Measurements from ENCODE around the gene DIO2.

DIO2 gene

DNA sequence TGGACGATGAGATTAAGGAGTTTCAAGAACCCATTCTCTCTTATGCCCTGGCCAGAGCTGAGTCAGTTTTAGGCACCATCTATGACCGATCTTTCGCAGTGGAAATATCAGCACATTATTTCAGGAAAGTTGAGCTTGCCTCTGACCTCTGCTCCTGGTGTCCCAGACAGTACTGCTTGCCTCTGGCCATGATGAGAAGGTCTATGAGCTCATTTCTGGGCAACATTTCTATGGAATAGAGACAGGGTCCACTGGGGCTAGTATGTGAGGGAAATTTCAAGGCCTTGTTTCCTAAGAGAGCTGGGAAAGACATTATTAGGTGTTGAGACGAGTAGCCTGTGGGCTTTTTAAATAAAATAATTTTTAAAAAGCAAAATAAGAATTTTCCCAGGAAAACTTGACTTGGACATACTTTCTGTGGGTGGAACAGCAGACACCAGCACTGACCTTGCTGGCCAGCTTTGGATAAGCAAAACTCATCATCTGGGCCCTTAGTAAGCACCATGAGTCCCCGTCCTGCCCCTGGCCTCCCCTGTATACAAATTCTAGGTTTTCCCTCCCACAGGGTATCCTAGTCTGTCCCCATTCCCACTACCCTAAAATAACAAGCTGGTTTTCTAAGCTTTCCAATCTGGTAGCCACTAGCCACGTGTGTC lies 43.4 kb downstream of the DIO2 start:
- no peak for DNase-seq

DNA sequence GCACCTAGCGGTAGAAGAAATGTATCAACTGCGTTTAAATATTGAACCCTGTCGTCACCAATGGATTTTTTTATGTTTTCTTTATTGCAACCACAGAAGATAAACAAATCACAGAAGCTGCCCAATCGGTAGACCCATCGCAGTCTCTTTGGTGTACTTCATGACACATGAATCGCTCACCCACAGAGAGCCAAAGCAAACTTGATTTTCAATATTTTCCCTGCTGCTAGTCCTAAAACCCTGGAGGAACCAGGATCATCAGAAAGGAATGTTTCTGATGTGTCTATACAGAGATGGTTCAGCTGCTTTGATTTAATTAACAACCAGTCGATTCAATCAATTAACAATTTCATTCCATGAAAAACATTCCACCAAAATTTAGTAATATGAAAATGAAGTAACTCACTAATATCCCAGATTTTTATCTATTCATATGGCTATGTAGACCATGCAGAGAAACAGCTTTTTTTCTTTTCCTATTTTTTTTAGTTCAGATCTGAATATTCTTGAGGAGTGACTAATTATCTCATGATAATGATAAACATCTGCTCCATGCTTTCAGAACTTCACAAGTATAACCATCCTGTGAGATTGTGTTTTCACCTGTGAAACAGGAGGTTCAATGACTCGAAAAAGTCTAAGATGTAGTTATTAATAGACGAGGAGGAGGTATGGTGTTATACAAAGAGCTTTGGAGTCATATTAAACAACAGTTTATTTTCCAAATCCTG lies 46.1 kb downstream of the DIO2 start:
- DNase-seq = no peak

DNA sequence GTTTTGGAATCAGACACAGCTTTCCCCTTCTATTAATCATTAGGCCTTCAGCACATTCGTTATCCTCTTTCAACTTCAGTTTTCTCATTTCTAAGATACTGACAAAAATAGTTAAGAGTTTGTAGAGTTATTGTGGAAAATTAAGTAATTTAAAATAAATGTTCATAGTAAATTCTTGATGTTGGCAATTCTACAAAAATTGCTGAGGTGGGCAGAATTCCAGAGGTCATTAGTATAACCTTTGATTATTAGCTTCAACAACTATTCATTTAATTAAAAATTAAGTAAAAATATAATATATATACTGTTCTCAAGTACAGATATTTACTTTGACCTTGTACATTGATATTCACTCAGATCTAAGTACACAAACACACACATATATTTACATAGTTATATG lies 58.5 kb downstream of the DIO2 start:
- DNase-seq = no peak

DNA sequence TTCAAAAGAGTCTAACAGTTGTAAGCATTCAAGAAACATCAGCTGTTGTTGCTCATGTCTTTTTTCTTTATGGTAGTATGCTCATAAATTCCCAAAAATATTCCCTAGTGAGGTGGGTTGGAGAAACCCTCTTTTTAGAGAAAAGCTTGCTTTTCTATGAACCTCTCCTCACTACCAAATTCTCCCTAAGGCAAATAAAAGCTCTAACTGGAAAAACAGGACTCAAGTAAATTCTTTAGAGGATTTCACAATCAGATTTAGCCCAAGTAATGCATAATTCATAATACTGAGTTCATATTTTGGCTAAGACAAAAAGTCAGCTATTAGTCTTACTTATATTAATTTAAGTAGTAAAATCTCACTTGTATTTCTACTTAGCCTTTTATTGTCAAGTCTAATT lies 59.1 kb downstream of the DIO2 start:
- no peak for DNase-seq

DNA sequence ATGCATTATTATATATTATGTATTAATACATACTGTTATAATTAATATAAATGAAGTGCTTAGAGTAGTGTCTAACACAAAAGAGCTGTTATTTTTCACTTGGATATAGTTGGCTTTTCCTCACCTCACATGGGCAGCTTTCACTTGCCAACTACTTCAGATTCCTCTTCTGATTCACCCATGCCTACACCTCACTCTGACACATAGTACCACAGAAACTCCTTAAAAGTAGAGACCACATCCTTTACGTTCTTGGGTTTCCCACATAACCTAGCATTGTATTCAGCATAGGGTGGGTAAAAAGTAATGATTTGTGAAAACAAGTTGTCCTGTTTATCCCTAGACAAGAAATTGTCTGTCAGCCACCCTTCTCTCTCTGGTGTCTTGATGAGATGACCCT lies 61.0 kb downstream of the DIO2 start:
- no peak for DNase-seq

Measured in NCI-H1417 (cell line).